SK-N-SH (cell line): ENCODE measurements around the gene SYNDIG1L. TPM values are rescaled to one million over a fixed set of nuclear protein-coding genes. Genes with fewer than 3 reads are reported as not detected.

Source experiments
- CTCF ChIA-PET: fragments of 300-600, 350-600 bp; formaldehyde crosslinking; extraction: SDS; loops from one replicate; lab custom pipeline; 2021; lab: Yijun Ruan, JAX
- POLR2A ChIA-PET: fragments of 350-600 bp; sonication (Branson Sonifier 250); formaldehyde crosslinking; extraction: SDS; loops from one replicate; lab custom pipeline; 2020; ENCODE audit warnings: antibody characterized with exemption, inconsistent platforms; lab: Yijun Ruan, JAX
- DNase-seq: peaks from one replicate; pipeline ENCODE4 v3.0.0; 2012
- H2AFZ ChIP-seq: fragments of 200-600 bp; sonication (generic); 2 replicates; pipeline ENCODE4 v1.8.1; 2016; ENCODE audit warnings: antibody characterized with exemption, mild to moderate bottlenecking, low read depth
- H3F3A ChIP-seq: fragments of 200-600 bp; sonication (generic); replicated peaks from 2 replicates; pipeline ENCODE3; 2016; ENCODE audit warnings: antibody characterized with exemption, mild to moderate bottlenecking; ENCODE audit not compliant: insufficient read depth
- H3K27ac ChIP-seq, 2 experiments: fragments of 200-500 bp in 1 of 2; fragments of 200-600 bp in 1 of 2; sonication (Bioruptor generic) in 1 of 2; sonication (generic), shearing (Covaris generic) in 1 of 2; 2 replicates each; pipeline versions ENCODE4 v1.5.1 to v1.6.1; 2014 to 2016; ENCODE audit warnings: low read depth in 2 of 2, inconsistent platforms in 1 of 2, low read length in 1 of 2, mild to moderate bottlenecking in 1 of 2, mixed read lengths in 1 of 2
- H3K27me3 ChIP-seq: fragments of 200-600 bp; sonication (generic), shearing (Covaris generic); 2 replicates; pipeline ENCODE4 v1.6.1; 2016; ENCODE audit warnings: mixed run types; ENCODE audit not compliant: insufficient read depth
- H3K36me3 ChIP-seq, 2 experiments: fragments of 200-500 bp in 1 of 2; fragments of 200-600 bp in 1 of 2; sonication (Bioruptor generic) in 1 of 2; sonication (generic) in 1 of 2; replicated peaks in 1 of 2; 2 replicates each; pipeline versions ENCODE3 to v1.5.1; 2014 to 2016; ENCODE audit warnings: low read length in 1 of 2, mild to moderate bottlenecking in 1 of 2; ENCODE audit not compliant: insufficient read depth in 2 of 2, control insufficient read depth in 1 of 2
- H3K4me1 ChIP-seq, 2 experiments: fragments of 200-500 bp in 1 of 2; fragments of 200-600 bp in 1 of 2; sonication (Bioruptor generic) in 1 of 2; sonication (generic), shearing (Covaris generic) in 1 of 2; 2 replicates each; pipeline versions ENCODE4 v1.5.1 to v1.6.1; 2014 to 2016; ENCODE audit warnings: low read depth in 1 of 2, low read length in 1 of 2, mixed run types in 1 of 2; ENCODE audit not compliant: insufficient read depth in 2 of 2, control insufficient read depth in 1 of 2
- H3K4me2 ChIP-seq: fragments of 200-600 bp; sonication (generic), shearing (Covaris generic); 2 replicates; pipeline ENCODE4 v1.6.1; 2017; ENCODE audit warnings: mixed run types
- H3K4me3 ChIP-seq, 2 experiments: fragments of 200-500 bp in 1 of 2; fragments of 200-600 bp in 1 of 2; sonication (Bioruptor generic) in 1 of 2; sonication (generic), shearing (Covaris generic) in 1 of 2; 2 replicates each; pipeline versions ENCODE4 v1.5.1 to v1.8.1; 2014 to 2016; ENCODE audit warnings: low read depth in 2 of 2, inconsistent platforms in 1 of 2, low read length in 1 of 2, mild to moderate bottlenecking in 1 of 2, mixed read lengths in 1 of 2, moderate library complexity in 1 of 2
- H3K79me2 ChIP-seq: fragments of 200-600 bp; sonication (generic); 2 replicates; pipeline ENCODE4 v1.8.1; 2017; ENCODE audit warnings: mild to moderate bottlenecking; ENCODE audit not compliant: insufficient read depth
- H3K9ac ChIP-seq: fragments of 200-600 bp; sonication (generic); 2 replicates; pipeline ENCODE4 v1.6.1; 2017; ENCODE audit warnings: mixed run types
- H3K9me2 ChIP-seq: fragments of 200-600 bp; sonication (generic); 2 replicates; pipeline ENCODE4 v1.6.1; 2017; ENCODE audit warnings: mixed run types
- H3K9me3 ChIP-seq: fragments of 200-600 bp; sonication (generic); 2 replicates; pipeline ENCODE4 v1.6.1; 2017; ENCODE audit warnings: mixed run types, mild to moderate bottlenecking, moderate library complexity
- H4K20me1 ChIP-seq: fragments of 200-600 bp; sonication (generic); 2 replicates; pipeline ENCODE4 v1.6.1; 2017; ENCODE audit warnings: mild to moderate bottlenecking, mixed run types; ENCODE audit not compliant: insufficient read depth
- CHD2 ChIP-seq: fragments of 150-350 bp; IDR thresholded peaks from 2 replicates; pipeline ENCODE4 v1.6.1; 2018; ENCODE audit warnings: low read length; ENCODE audit not compliant: partially characterized antibody
- ELF1 ChIP-seq: IDR thresholded peaks from 2 replicates; pipeline ENCODE4 v1.4.0; 2012
- EP300 ChIP-seq, 2 experiments: IDR thresholded peaks; 2 replicates each; pipeline versions ENCODE4 v1.4.0 to v1.6.1; 2012; ENCODE audit warnings: borderline replicate concordance in 1 of 2, low read depth in 1 of 2, low read length in 1 of 2
- EZH2phosphoT487 ChIP-seq: fragments of 200-600 bp; sonication (generic); IDR thresholded peaks from 2 replicates; pipeline ENCODE4 v1.6.1; 2017; ENCODE audit warnings: low read depth, mixed run types, mild to moderate bottlenecking, antibody characterized with exemption, moderate library complexity, borderline replicate concordance
- GATA2 ChIP-seq: sonication (generic); formaldehyde crosslinking; IDR thresholded peaks from 2 replicates; pipeline ENCODE4 v1.5.0; 2020; ENCODE audit warnings: mild to moderate bottlenecking, missing genetic modification reagents
- JUND ChIP-seq: IDR thresholded peaks from 2 replicates; pipeline ENCODE4 v1.4.0; 2012
- MEF2A ChIP-seq: IDR thresholded peaks from 2 replicates; pipeline ENCODE4 v1.4.0; 2012; ENCODE audit warnings: low read depth, borderline replicate concordance
- POLR2AphosphoS5 ChIP-seq: IDR thresholded peaks from 2 replicates; pipeline ENCODE4 v1.6.1; 2012; ENCODE audit warnings: low read depth, low read length
- RAD21 ChIP-seq: IDR thresholded peaks from 2 replicates; pipeline ENCODE4 v1.6.1; 2012; ENCODE audit warnings: mild to moderate bottlenecking, low read length
- RCOR1 ChIP-seq: fragments of 150-350 bp; IDR thresholded peaks from 2 replicates; pipeline ENCODE4 v1.6.1; 2017; ENCODE audit warnings: antibody characterized with exemption, low read length
- RFX5 ChIP-seq: IDR thresholded peaks from 2 replicates; pipeline ENCODE4 v1.6.1; 2012; ENCODE audit warnings: mild to moderate bottlenecking, improper control_type of control experiment, low read length
- SIN3A ChIP-seq: IDR thresholded peaks from 2 replicates; pipeline ENCODE4 v1.6.1; 2012; ENCODE audit warnings: low read depth, mild to moderate bottlenecking, low read length, moderate library complexity, borderline replicate concordance
- TAF1 ChIP-seq: IDR thresholded peaks from 2 replicates; pipeline ENCODE4 v1.6.1; 2012; ENCODE audit warnings: low read depth, mild to moderate bottlenecking, low read length, moderate library complexity, borderline replicate concordance
- TCF12 ChIP-seq: IDR thresholded peaks from 2 replicates; pipeline ENCODE4 v1.4.0; 2012
- WGBS: methylation state at CpG from one replicate; pipeline ENCODE4 v1.1.6; 2017; ENCODE audit warnings: low lambda C conversion rate; 5-methylcytosine and 5-hydroxymethylcytosine counted together
- polyA plus RNA-seq, 3 experiments: library from polyadenylated mRNA; depleted of rRNA; stranded (reverse); fragments of >200 nt; gene quantifications; 2 replicates each; pipeline ENCODE4 v1.2.3, GENCODE V29; 2012
- TF ChIP-seq, protein P1 (sequence below): IDR thresholded peaks from 2 replicates; pipeline ENCODE4 v1.4.0; 2012; ENCODE audit warnings: low read depth, borderline replicate concordance
- TF ChIP-seq, protein P2 (sequence below): IDR thresholded peaks from 2 replicates; pipeline ENCODE4 v1.4.0; 2012; ENCODE audit warnings: low read depth
- TF ChIP-seq, protein P3 (sequence below): fragments of 200-600 bp; sonication (generic); IDR thresholded peaks from 2 replicates; pipeline ENCODE4 v1.6.1; 2017; ENCODE audit warnings: antibody characterized with exemption, mild to moderate bottlenecking, moderate library complexity
- TF ChIP-seq, protein P4 (sequence below): IDR thresholded peaks from 2 replicates; pipeline ENCODE4 v1.6.1; 2012; ENCODE audit warnings: mild to moderate bottlenecking, low read depth, low read length, moderate library complexity

SYNDIG1L gene
- polyA plus RNA-seq, 1 of the 3 experiments (the other 2 are of a cell fraction) = not detected

DNA sequence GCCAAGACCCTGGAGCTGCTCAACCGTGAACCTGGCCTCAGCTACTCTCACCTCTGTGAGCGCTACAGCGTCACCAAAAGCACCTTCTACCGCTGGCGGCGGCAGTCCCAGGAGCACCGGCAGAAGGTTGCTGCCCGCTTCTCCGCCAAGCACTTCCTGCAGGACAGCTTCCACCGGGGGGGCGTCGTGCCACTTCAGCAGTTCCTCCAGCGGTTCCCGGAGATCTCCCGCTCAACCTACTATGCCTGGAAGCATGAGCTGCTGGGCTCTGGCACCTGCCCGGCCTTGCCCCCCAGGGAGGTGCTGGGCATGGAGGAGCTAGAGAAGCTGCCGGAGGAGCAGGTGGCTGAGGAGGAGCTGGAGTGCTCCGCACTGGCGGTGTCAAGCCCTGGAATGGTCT lies 68.4 kb downstream of the SYNDIG1L start:
- Histone ChIP-seq H3K9me3 (no peaks in the 10 kb centered on the region), H3K4me1 (no peaks in the 10 kb centered on the region; a peak in 1 of 4 replicates), H3K9ac (no peak overlapping the region), H4K20me1 (no peaks in the 10 kb centered on the region), H3K9me2 (no peaks in the 10 kb centered on the region), H3K79me2 (no peaks in the 10 kb centered on the region), H3K4me2 (no peak overlapping the region), H3K27me3 (no peaks in the 10 kb centered on the region), H3K36me3 (no peaks in the 10 kb centered on the region), H3K4me3 (no peak overlapping the region), H3K27ac (no peak overlapping the region), H3F3A (no peaks in the 10 kb centered on the region), H2AFZ (no peak overlapping the region)
- DNase-seq = no peak
- CTCF ChIA-PET = interaction anchor here (0.8 to 18.0 kb wide), 2 partner anchors 33 to 121 kb away, joined by 3 to 249 read pairs; no protein-coding TSS in a partner anchor
- TF ChIP-seq JUND (no peak), EZH2phosphoT487 (no peak), CHD2 (no peak), EP300 (IDR thresholded peaks at IDR 0.05; ENCODE audit: borderline replicate concordance in 1 of 2, low read depth in 1 of 2, low read length in 1 of 2) (no peak), SIN3A (no peak), POLR2AphosphoS5 (no peak), TCF12 (no peak), MEF2A (no peak), TAF1 (no peak), RFX5 (no peak), RCOR1 (no peak), ELF1 (no peak), RAD21 (no peak), GATA2 (CRISPR knock-in tag) (no peak)
- TF ChIP-seq, protein P1, sequence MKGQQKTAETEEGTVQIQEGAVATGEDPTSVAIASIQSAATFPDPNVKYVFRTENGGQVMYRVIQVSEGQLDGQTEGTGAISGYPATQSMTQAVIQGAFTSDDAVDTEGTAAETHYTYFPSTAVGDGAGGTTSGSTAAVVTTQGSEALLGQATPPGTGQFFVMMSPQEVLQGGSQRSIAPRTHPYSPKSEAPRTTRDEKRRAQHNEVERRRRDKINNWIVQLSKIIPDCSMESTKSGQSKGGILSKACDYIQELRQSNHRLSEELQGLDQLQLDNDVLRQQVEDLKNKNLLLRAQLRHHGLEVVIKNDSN = no peak
- TF ChIP-seq, protein P2, sequence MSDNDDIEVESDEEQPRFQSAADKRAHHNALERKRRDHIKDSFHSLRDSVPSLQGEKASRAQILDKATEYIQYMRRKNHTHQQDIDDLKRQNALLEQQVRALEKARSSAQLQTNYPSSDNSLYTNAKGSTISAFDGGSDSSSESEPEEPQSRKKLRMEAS = no peak
- TF ChIP-seq, protein P3, sequence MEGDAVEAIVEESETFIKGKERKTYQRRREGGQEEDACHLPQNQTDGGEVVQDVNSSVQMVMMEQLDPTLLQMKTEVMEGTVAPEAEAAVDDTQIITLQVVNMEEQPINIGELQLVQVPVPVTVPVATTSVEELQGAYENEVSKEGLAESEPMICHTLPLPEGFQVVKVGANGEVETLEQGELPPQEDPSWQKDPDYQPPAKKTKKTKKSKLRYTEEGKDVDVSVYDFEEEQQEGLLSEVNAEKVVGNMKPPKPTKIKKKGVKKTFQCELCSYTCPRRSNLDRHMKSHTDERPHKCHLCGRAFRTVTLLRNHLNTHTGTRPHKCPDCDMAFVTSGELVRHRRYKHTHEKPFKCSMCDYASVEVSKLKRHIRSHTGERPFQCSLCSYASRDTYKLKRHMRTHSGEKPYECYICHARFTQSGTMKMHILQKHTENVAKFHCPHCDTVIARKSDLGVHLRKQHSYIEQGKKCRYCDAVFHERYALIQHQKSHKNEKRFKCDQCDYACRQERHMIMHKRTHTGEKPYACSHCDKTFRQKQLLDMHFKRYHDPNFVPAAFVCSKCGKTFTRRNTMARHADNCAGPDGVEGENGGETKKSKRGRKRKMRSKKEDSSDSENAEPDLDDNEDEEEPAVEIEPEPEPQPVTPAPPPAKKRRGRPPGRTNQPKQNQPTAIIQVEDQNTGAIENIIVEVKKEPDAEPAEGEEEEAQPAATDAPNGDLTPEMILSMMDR = no peak
- TF ChIP-seq, protein P4, sequence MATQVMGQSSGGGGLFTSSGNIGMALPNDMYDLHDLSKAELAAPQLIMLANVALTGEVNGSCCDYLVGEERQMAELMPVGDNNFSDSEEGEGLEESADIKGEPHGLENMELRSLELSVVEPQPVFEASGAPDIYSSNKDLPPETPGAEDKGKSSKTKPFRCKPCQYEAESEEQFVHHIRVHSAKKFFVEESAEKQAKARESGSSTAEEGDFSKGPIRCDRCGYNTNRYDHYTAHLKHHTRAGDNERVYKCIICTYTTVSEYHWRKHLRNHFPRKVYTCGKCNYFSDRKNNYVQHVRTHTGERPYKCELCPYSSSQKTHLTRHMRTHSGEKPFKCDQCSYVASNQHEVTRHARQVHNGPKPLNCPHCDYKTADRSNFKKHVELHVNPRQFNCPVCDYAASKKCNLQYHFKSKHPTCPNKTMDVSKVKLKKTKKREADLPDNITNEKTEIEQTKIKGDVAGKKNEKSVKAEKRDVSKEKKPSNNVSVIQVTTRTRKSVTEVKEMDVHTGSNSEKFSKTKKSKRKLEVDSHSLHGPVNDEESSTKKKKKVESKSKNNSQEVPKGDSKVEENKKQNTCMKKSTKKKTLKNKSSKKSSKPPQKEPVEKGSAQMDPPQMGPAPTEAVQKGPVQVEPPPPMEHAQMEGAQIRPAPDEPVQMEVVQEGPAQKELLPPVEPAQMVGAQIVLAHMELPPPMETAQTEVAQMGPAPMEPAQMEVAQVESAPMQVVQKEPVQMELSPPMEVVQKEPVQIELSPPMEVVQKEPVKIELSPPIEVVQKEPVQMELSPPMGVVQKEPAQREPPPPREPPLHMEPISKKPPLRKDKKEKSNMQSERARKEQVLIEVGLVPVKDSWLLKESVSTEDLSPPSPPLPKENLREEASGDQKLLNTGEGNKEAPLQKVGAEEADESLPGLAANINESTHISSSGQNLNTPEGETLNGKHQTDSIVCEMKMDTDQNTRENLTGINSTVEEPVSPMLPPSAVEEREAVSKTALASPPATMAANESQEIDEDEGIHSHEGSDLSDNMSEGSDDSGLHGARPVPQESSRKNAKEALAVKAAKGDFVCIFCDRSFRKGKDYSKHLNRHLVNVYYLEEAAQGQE = no peak
- POLR2A ChIA-PET = no interaction called here
- WGBS = 81% methylated on average over 16 of the region's 19 CpGs
